ENCODE results near the gene FIS1.

DNA sequence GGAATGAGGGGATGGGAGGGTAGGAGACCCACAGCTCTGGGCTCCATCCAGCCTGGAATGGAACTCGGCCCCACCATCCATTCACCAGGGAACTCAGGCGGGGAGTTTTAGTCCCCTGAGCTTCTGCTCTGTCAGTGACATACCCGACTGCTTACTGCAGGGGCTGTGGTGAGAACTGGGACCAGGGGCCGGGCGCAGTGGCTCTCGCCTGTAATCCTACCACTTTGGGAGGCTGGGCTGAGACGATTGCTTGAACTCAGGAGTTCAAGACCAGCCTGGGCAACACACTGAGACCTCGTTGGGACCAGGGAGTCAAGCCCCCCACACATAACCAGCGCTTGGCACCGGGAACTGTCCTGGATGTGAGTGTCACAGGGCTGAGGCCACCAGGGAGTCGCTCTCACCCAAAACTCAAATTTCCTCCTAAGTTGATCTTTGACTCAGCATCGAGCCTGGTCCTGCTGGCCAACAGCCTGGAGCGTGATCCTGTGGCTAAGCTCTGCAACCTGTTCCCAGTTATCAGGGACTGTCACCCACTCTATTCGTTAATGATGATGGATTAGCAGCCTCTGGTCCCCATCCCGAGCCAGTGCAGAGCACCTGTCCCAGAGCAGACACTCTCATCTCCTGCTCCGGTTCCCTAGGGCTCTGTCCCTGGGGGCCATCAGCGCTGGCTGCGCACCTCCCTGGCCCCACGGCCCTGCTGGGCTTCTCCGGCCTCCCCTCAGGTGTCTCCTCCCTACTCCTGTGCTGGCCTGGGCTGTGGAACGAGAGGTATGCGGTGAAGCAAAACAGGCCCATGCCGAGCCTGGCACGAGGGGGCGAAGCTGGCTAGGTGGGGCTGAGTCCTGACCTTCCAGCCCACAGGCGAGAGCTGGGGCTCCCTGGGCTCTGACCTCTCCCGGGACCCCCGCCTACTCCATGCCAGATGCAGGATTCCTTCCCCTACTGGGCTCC, 6.4 kb downstream of the FIS1 start:
- TF ChIP-seq, protein P1, sequence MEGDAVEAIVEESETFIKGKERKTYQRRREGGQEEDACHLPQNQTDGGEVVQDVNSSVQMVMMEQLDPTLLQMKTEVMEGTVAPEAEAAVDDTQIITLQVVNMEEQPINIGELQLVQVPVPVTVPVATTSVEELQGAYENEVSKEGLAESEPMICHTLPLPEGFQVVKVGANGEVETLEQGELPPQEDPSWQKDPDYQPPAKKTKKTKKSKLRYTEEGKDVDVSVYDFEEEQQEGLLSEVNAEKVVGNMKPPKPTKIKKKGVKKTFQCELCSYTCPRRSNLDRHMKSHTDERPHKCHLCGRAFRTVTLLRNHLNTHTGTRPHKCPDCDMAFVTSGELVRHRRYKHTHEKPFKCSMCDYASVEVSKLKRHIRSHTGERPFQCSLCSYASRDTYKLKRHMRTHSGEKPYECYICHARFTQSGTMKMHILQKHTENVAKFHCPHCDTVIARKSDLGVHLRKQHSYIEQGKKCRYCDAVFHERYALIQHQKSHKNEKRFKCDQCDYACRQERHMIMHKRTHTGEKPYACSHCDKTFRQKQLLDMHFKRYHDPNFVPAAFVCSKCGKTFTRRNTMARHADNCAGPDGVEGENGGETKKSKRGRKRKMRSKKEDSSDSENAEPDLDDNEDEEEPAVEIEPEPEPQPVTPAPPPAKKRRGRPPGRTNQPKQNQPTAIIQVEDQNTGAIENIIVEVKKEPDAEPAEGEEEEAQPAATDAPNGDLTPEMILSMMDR (IDR thresholded peaks at IDR 0.05): no peak
- TF ChIP-seq POLR2A (IDR thresholded peaks at IDR 0.05): no peak
